Measurements from ENCODE around the gene TPM4. TPM values are rescaled to one million over a fixed set of nuclear protein-coding genes. Genes with fewer than 3 reads are reported as not detected.
A peak's percentile ranks its signal among the peaks of the same experiment; 100 is the strongest.
"Not testable (repeated sequence)": the region's sequence is repeated elsewhere in the genome, so short reads cannot be mapped to it uniquely, and the experiment has no call there.

The TPM4 gene
- total RNA-seq, 1 donor from 2014 or later: 86.0 TPM

GRCh38 chr19:16091546-16092475, 15.5 kb downstream of the TPM4 start:
- no peak for FAIRE-seq
- DNase-seq (ENCODE audit: low spot score in 2 of 2): no peak

GRCh38 chr19:16094360-16095070, 18.2 kb downstream of the TPM4 start:
- FAIRE-seq (no peak), DNase-seq (ENCODE audit: low spot score in 2 of 2) (no peak)

GRCh38 chr19:16095071-16095571, 18.8 kb downstream of the TPM4 start:
- DNase-seq (ENCODE audit: low spot score in 2 of 2) (no peak), FAIRE-seq (no peak)

GRCh38 chr19:16096280-16096855, 20.1 kb downstream of the TPM4 start:
- DNase-seq (ENCODE audit: low spot score in 2 of 2): no peak
- FAIRE-seq: no peak

- DNase-seq (ENCODE audit: low spot score in 2 of 2) (no peak), FAIRE-seq (no peak)
Measured at GRCh38 chr19:16098416-16098768, 22.1 kb downstream of the TPM4 start.

GRCh38 chr19:16098821-16099220, 22.5 kb downstream of the TPM4 start:
- DNase-seq (ENCODE audit: low spot score in 2 of 2) (no peak), FAIRE-seq (no peak)

- not testable (repeated sequence) for DNase-seq (ENCODE audit: low spot score in 2 of 2); FAIRE-seq
Measured at GRCh38 chr19:16099314-16099965, 23.1 kb downstream of the TPM4 start.

GRCh38 chr19:16100524-16100923, 24.2 kb downstream of the TPM4 start:
- no peak for FAIRE-seq
- DNase-seq (ENCODE audit: low spot score in 2 of 2): no peak

- FAIRE-seq (no peak), DNase-seq (ENCODE audit: low spot score in 2 of 2) (no peak)
Measured at GRCh38 chr19:16104722-16105121, 28.4 kb downstream of the TPM4 start.

- DNase-seq (ENCODE audit: low spot score in 2 of 2) (no peak), FAIRE-seq (no peak)
Measured at GRCh38 chr19:16106121-16106520, 29.8 kb downstream of the TPM4 start.

- FAIRE-seq (no peak), DNase-seq (ENCODE audit: low spot score in 2 of 2) (peak; percentile 99)
Measured at GRCh38 chr19:16111160-16111908, 35.0 kb downstream of the TPM4 start, which contains the start of gene RAB8A. Gene RAB8A (plus strand): TSS chr19:16111889. CDS start chr19:16111902, 13 bp downstream.

GRCh38 chr19:16111909-16112752, 35.8 kb downstream of the TPM4 start:
- FAIRE-seq (no peak), DNase-seq (ENCODE audit: low spot score in 2 of 2) (peak in 1 of 2 donors; percentile 15)

- no peak for FAIRE-seq
Measured at GRCh38 chr19:16112778-16113177, 36.5 kb downstream of the TPM4 start.

GRCh38 chr19:16113727-16114126, 37.4 kb downstream of the TPM4 start:
- FAIRE-seq (no peak), DNase-seq (ENCODE audit: low spot score in 2 of 2) (no peak)

More at GRCh38 chr19:16112778-16113177, 36.5 kb downstream of the TPM4 start:
- DNase-seq (ENCODE audit: low spot score in 2 of 2): peak in 1 of 2 donors; percentile 12

GRCh38 chr19:16115301-16116039, 39.2 kb downstream of the TPM4 start:
- peak in 1 of 2 donors; percentile 30 for DNase-seq (ENCODE audit: low spot score in 2 of 2)
- FAIRE-seq: no peak

- FAIRE-seq: no peak
- DNase-seq (ENCODE audit: low spot score in 2 of 2): no peak
Measured at GRCh38 chr19:16116067-16116466, 39.8 kb downstream of the TPM4 start.

GRCh38 chr19:16117594-16118033, 41.3 kb downstream of the TPM4 start:
- no peak for DNase-seq (ENCODE audit: low spot score in 2 of 2)
- FAIRE-seq: no peak

- FAIRE-seq (no peak), DNase-seq (ENCODE audit: low spot score in 2 of 2) (peak in 1 of 2 donors; percentile 19)
Measured at GRCh38 chr19:16118489-16119033, 42.3 kb downstream of the TPM4 start.
